Stimulated activated CD4-positive, alpha-beta T cell treated with anti-CD3 and anti-CD28 coated beads, Interleukin-15, amount 100 ng/mL, for 48 hours (primary cell): ENCODE measurements around the gene RBM7.
A peak's percentile ranks its signal among the peaks of the same experiment; 100 is the strongest.

Source experiments
- DNase-seq, 2 donors: peaks; one replicate each; pipeline ENCODE4 v3.0.0-alpha.2; 2020; ENCODE audit warnings: low read depth in 2 of 2

RBM7 gene

GRCh38 chr11:114396916-114397315, 3.5 kb upstream of the RBM7 start:
- no peak for DNase-seq

GRCh38 chr11:114397349-114397982, 3.0 kb upstream of the RBM7 start:
- DNase-seq: no peak

GRCh38 chr11:114398303-114398920, 2.1 kb upstream of the RBM7 start:
- no peak for DNase-seq

- peak in 1 of 2 donors; percentile 3 for DNase-seq
These were observed 813 bp upstream of the RBM7 start for GRCh38 chr11:114399490-114400215.

GRCh38 chr11:114400915-114401223, 403 bp downstream of the RBM7 start:
- no peak for DNase-seq

- no peak for DNase-seq
These were observed 845 bp downstream of the RBM7 start for GRCh38 chr11:114401311-114401710.

- no peak for DNase-seq
These were observed 12.5 kb downstream of the RBM7 start for GRCh38 chr11:114412946-114413345.

- DNase-seq: no peak
These were observed 13.5 kb downstream of the RBM7 start for GRCh38 chr11:114413958-114414357.

GRCh38 chr11:114416441-114416961, 16.0 kb downstream of the RBM7 start:
- no peak for DNase-seq

- DNase-seq: no peak
These were observed 25.8 kb downstream of the RBM7 start for GRCh38 chr11:114426280-114426679.

GRCh38 chr11:114430290-114430689, 29.8 kb downstream of the RBM7 start:
- no peak for DNase-seq

- no peak for DNase-seq
These were observed 32.4 kb downstream of the RBM7 start for GRCh38 chr11:114432893-114433292.

GRCh38 chr11:114433376-114433775, 32.9 kb downstream of the RBM7 start:
- no peak for DNase-seq

- DNase-seq: no peak
These were observed 37.8 kb downstream of the RBM7 start for GRCh38 chr11:114438303-114438702.

GRCh38 chr11:114439229-114440120, 39.0 kb downstream of the RBM7 start, which contains the start of gene REXO2:
Gene REXO2 (plus strand): TSS chr11:114439467. CDS start chr11:114439529, 62 bp downstream.
- DNase-seq: peak; percentile 86 to 89

GRCh38 chr11:114440121-114440860, 39.8 kb downstream of the RBM7 start:
- DNase-seq: no peak

GRCh38 chr11:114440971-114441763, 40.7 kb downstream of the RBM7 start:
- no peak for DNase-seq

- no peak for DNase-seq
These were observed 41.5 kb downstream of the RBM7 start for GRCh38 chr11:114441921-114442320.

GRCh38 chr11:114442536-114442935, 42.1 kb downstream of the RBM7 start:
- DNase-seq: no peak

GRCh38 chr11:114447444-114447843, 47.0 kb downstream of the RBM7 start:
- no peak for DNase-seq
